Activated CD8-positive, alpha-beta T cell treated with anti-CD3 and anti-CD28 coated beads, Interleukin-2, amount 10 ng/mL, durations not matched to agents 7 days and 5 days (primary cell): ENCODE measurements around the gene DNER. TPM values are rescaled to one million over a fixed set of nuclear protein-coding genes. Genes with fewer than 3 reads are reported as not detected.

Experiments
- ATAC-seq: fragments of 150-1000 bp; cut with Tn5 transposase; one replicate; pipeline ENCODE4 v1.10.0; 2021; ENCODE audit warnings: moderate library complexity
- CTCF ChIA-PET: fragments of 350-600 bp; sonication (Branson Sonifier 250); formaldehyde crosslinking; loops from one replicate; lab custom pipeline; 2021; ENCODE audit warnings: antibody characterized with exemption; lab: Charles Lee
- POLR2A ChIA-PET: fragments of 350-600 bp; sonication (Branson Sonifier 250); formaldehyde crosslinking; loops from one replicate; lab custom pipeline; 2021; ENCODE audit warnings: antibody characterized with exemption; lab: Charles Lee
- DNase-seq: peaks from one replicate; pipeline ENCODE4 v3.0.0-alpha.2; 2020
- H3K27ac Mint-ChIP-seq: one replicate; pipeline ENCODE4 v1.8.0; 2021; ENCODE audit warnings: mild to moderate bottlenecking, mixed read lengths
- H3K27me3 Mint-ChIP-seq: one replicate; pipeline ENCODE4 v1.8.0; 2021; ENCODE audit warnings: low read depth, mixed read lengths
- H3K36me3 Mint-ChIP-seq: one replicate; pipeline ENCODE4 v1.8.0; 2021; ENCODE audit warnings: low read depth, mixed read lengths
- H3K4me1 Mint-ChIP-seq: one replicate; pipeline ENCODE4 v1.8.0; 2021; ENCODE audit warnings: low read depth, mixed read lengths
- H3K4me3 Mint-ChIP-seq: one replicate; pipeline ENCODE4 v1.8.0; 2021; ENCODE audit warnings: mild to moderate bottlenecking, mixed read lengths
- H3K9me3 Mint-ChIP-seq: one replicate; pipeline ENCODE4 v1.8.0; 2022; ENCODE audit warnings: mixed read lengths; ENCODE audit not compliant: insufficient read depth
- total RNA-seq, 2 experiments: library from RNA; stranded (reverse); gene quantifications; one replicate each; pipeline ENCODE4 v1.2.3, GENCODE V29; 2021

The DNER gene
- total RNA-seq, 2 experiments from 2014 or later = not detected

DNA sequence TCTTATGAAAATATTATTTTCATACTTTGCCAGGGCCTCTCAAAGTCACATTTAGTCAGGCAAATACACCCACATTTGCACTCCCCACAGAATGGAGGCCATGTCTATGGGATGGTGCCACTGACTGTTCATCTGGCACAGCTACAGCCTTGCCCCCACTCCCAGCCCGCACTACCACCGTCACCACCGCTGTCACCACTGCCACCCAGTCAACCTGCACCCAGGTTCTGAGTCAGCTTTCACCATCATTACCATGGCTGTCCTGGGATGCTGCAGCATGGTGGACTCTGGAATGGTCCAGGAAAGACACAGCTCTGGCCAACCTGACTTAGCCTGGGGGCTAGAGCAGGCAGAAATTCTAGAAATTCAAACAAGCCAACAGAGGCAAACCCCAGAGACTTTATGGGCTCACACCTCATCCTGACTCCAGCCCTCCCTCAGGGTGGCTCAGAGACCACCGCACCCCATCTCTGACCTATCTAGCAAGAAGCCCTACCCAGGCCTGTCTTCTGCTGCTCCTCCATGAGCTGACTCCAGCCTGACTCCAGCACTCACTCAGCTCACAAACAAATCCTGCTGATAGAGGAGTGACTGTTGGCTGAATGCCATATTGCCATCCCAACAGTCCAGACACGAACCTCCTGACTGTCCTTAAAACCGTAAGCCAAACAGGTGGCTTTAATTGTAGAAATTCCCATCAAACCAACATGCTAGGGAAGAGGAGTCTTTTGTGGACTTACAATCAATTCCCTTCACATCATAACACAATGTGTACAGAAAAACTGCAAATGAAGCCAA is 28.0 kb downstream of the DNER start:
- H3K36me3 Mint-ChIP-seq = no peaks in the 10 kb centered on the region
- no peak for ATAC-seq
- DNase-seq = no peak
- H3K9me3 Mint-ChIP-seq = no peaks in the 10 kb centered on the region
- no peak overlapping the region for H3K4me3 Mint-ChIP-seq
- H3K27me3 Mint-ChIP-seq = peaks cover 8% of the 10 kb centered on the region
- POLR2A ChIA-PET = no interaction called here
- no peaks in the 10 kb centered on the region for H3K4me1 Mint-ChIP-seq
- CTCF ChIA-PET = no interaction called here
- no peak overlapping the region for H3K27ac Mint-ChIP-seq

- H3K36me3 Mint-ChIP-seq = no peaks in the 10 kb centered on the region
- peaks cover 8% of the 10 kb centered on the region for H3K27me3 Mint-ChIP-seq
- H3K4me1 Mint-ChIP-seq = no peaks in the 10 kb centered on the region
- DNase-seq (no peak), ATAC-seq (no peak)
- CTCF ChIA-PET = no interaction called here
- no peaks in the 10 kb centered on the region for H3K9me3 Mint-ChIP-seq
- H3K27ac Mint-ChIP-seq = no peak overlapping the region
- no peak overlapping the region for H3K4me3 Mint-ChIP-seq
- POLR2A ChIA-PET = no interaction called here
Observed at GRCh38 chr2:229684942-229685562, 29.3 kb downstream of the DNER start.

- Mint-ChIP-seq H3K9me3 (no peaks in the 10 kb centered on the region), H3K27me3 (peaks cover 23% of the 10 kb centered on the region), H3K4me3 (no peak overlapping the region), H3K27ac (no peak overlapping the region), H3K36me3 (no peaks in the 10 kb centered on the region), H3K4me1 (no peaks in the 10 kb centered on the region)
- ChIA-PET CTCF (no interaction called here), POLR2A (no interaction called here)
- DNase-seq = no peak
- ATAC-seq = no peak
Observed at GRCh38 chr2:229679393-229680125, 34.8 kb downstream of the DNER start.

GRCh38 chr2:229675569-229675968 is 38.8 kb downstream of the DNER start:
- POLR2A ChIA-PET = no interaction called here
- no peaks in the 10 kb centered on the region for H3K36me3 Mint-ChIP-seq
- CTCF ChIA-PET = no interaction called here
- ATAC-seq (no peak), DNase-seq (no peak)
- H3K27ac Mint-ChIP-seq = no peak overlapping the region
- peaks cover 27% of the 10 kb centered on the region for H3K27me3 Mint-ChIP-seq
- no peaks in the 10 kb centered on the region for H3K4me1 Mint-ChIP-seq
- H3K4me3 Mint-ChIP-seq = no peak overlapping the region
- H3K9me3 Mint-ChIP-seq = no peaks in the 10 kb centered on the region

DNA sequence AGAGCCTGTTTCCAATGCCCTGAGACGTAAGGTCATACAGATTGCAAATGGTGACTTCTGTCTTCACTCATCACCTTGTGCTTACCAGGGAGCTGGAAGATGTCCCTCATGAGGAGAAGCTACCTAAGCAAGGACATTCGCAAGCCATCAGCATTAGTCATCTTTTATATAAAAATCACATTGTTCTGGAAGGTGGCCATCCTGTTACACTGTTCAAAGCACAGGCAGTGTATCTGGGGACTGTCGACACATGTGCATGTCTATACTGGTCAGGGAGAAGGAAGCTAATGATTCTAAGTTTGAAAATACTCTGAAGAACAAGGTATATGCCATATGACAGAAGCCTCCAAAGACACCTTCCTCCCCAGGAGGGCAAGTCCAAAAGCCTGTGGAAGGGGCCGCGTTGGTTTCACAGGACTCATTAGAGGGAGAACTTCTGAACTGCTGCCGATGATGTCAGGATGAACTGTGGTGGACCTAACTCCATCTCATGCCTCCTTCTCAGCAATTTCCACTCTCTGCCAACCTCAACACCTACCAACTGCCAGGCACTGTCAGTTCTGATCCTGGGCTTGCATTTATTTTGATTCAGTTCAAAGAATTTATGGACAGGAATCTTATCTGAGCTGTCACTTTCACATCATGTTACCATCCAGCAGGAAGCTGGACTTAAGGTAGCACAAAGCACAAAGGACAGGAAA is 39.4 kb downstream of the DNER start:
- DNase-seq = no peak
- H3K36me3 Mint-ChIP-seq = no peaks in the 10 kb centered on the region
- H3K9me3 Mint-ChIP-seq = no peaks in the 10 kb centered on the region
- H3K4me3 Mint-ChIP-seq = no peak overlapping the region
- peaks cover 27% of the 10 kb centered on the region for H3K27me3 Mint-ChIP-seq
- H3K4me1 Mint-ChIP-seq = no peaks in the 10 kb centered on the region
- no peak for ATAC-seq
- POLR2A ChIA-PET = no interaction called here
- H3K27ac Mint-ChIP-seq = no peak overlapping the region
- CTCF ChIA-PET = no interaction called here

- no peak for ATAC-seq
- DNase-seq = no peak
- no peaks in the 10 kb centered on the region for H3K9me3 Mint-ChIP-seq
- ChIA-PET CTCF (no interaction called here), POLR2A (no interaction called here)
- no peaks in the 10 kb centered on the region for H3K4me1 Mint-ChIP-seq
- no peak overlapping the region for H3K4me3 Mint-ChIP-seq
- no peaks in the 10 kb centered on the region for H3K36me3 Mint-ChIP-seq
- H3K27ac Mint-ChIP-seq = no peak overlapping the region
- H3K27me3 Mint-ChIP-seq = peaks cover 25% of the 10 kb centered on the region
Observed at GRCh38 chr2:229673676-229674075, 40.7 kb downstream of the DNER start.

DNA sequence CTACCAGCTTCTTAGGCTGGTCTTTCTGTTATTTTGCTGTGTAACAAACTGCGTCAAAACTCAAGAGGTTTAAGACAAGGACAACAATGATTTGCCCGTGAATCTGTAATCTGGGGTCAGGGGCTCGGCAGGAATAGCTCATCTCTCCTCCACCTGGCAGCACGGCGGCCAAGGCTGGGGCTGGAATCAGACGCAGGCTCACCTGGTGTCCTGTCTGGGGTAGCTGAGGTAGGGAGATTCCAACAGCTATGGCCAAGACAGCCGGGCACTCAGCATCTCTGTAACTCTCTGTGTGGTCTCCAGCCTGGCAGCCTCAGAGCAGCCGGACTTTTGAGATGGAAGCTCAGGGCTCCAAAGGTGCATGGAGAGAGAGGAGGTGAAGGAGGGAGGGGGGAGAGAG is 42.3 kb downstream of the DNER start:
- Mint-ChIP-seq H3K36me3 (no peaks in the 10 kb centered on the region), H3K27ac (no peak overlapping the region), H3K9me3 (no peaks in the 10 kb centered on the region), H3K4me1 (no peaks in the 10 kb centered on the region), H3K4me3 (no peak overlapping the region), H3K27me3 (peaks cover 15% of the 10 kb centered on the region)
- ChIA-PET CTCF (no interaction called here), POLR2A (no interaction called here)
- ATAC-seq (no peak), DNase-seq (no peak)

GRCh38 chr2:229669841-229670240 is 44.5 kb downstream of the DNER start:
- Mint-ChIP-seq H3K9me3 (no peaks in the 10 kb centered on the region), H3K27ac (no peak overlapping the region), H3K36me3 (no peaks in the 10 kb centered on the region), H3K27me3 (peaks cover 12% of the 10 kb centered on the region), H3K4me3 (no peak overlapping the region), H3K4me1 (no peaks in the 10 kb centered on the region)
- DNase-seq (no peak), ATAC-seq (no peak)
- ChIA-PET POLR2A (no interaction called here), CTCF (no interaction called here)

- ATAC-seq = no peak
Observed at GRCh38 chr2:229666811-229667210, 47.5 kb downstream of the DNER start.

DNA sequence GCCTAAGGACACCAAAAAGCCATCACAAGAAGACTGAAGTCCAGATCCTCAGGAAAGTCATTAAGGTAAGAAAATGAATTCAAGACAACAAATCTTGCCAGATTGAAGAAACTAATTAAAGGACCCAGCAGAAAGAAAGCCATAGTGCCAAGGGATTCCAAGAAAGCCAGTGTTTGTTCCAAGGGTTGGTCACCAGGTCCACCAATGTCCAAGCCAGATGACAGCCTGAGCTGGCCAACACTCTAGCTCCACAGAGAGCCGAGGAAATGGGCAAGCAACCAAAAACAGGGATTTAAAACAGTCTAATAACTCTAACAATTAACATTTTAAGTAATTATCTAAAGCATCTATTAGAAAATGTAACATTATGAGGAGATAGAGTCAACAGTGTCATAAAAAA is 49.2 kb downstream of the DNER start:
- Mint-ChIP-seq H3K4me1 (no peaks in the 10 kb centered on the region), H3K36me3 (no peaks in the 10 kb centered on the region), H3K27me3 (peaks cover 11% of the 10 kb centered on the region), H3K4me3 (no peak overlapping the region), H3K9me3 (no peaks in the 10 kb centered on the region), H3K27ac (no peak overlapping the region)
- CTCF ChIA-PET = no interaction called here
- POLR2A ChIA-PET = no interaction called here
- DNase-seq = no peak
- ATAC-seq = no peak

More at GRCh38 chr2:229666811-229667210, 47.5 kb downstream of the DNER start:
- H3K4me3 Mint-ChIP-seq = no peak overlapping the region
- no peaks in the 10 kb centered on the region for H3K4me1 Mint-ChIP-seq
- H3K27me3 Mint-ChIP-seq = peaks cover 10% of the 10 kb centered on the region
- H3K27ac Mint-ChIP-seq = no peak overlapping the region
- H3K9me3 Mint-ChIP-seq = no peaks in the 10 kb centered on the region
- no peaks in the 10 kb centered on the region for H3K36me3 Mint-ChIP-seq
- no peak for DNase-seq
- CTCF ChIA-PET = no interaction called here
- POLR2A ChIA-PET = no interaction called here

- ChIA-PET POLR2A (no interaction called here), CTCF (no interaction called here)
- Mint-ChIP-seq H3K36me3 (no peaks in the 10 kb centered on the region), H3K27me3 (peaks cover 19% of the 10 kb centered on the region), H3K4me3 (no peak overlapping the region), H3K27ac (no peak overlapping the region), H3K9me3 (no peaks in the 10 kb centered on the region), H3K4me1 (no peaks in the 10 kb centered on the region)
- DNase-seq (no peak), ATAC-seq (no peak)
Observed at GRCh38 chr2:229661478-229661877, 52.9 kb downstream of the DNER start.

- POLR2A ChIA-PET = no interaction called here
Observed at GRCh38 chr2:229660951-229661350, 53.4 kb downstream of the DNER start.

More at GRCh38 chr2:229660951-229661350, 53.4 kb downstream of the DNER start:
- ATAC-seq (no peak), DNase-seq (no peak)
- CTCF ChIA-PET = no interaction called here
- Mint-ChIP-seq H3K4me1 (no peaks in the 10 kb centered on the region), H3K9me3 (no peaks in the 10 kb centered on the region), H3K4me3 (no peak overlapping the region), H3K27ac (no peak overlapping the region), H3K27me3 (peaks cover 19% of the 10 kb centered on the region), H3K36me3 (no peaks in the 10 kb centered on the region)
